ENCODE measurements around the gene LSMEM2. TPM values are rescaled to one million over a fixed set of nuclear protein-coding genes. Genes with fewer than 3 reads are reported as not detected.

The LSMEM2 gene
- total RNA-seq, 2 experiments from 2014 or later = not detected

GRCh38 chr3:50322115-50322385 is 43.2 kb downstream of the LSMEM2 start:
- Mint-ChIP-seq H3K4me3 (peak overlapping the region; percentile 82), H3K36me3 (peaks cover 3% of the 10 kb centered on the region), H3K4me1 (peaks cover 22% of the 10 kb centered on the region), H3K27ac (no peak overlapping the region), H3K9me3 (no peaks in the 10 kb centered on the region), H3K27me3 (no peaks in the 10 kb centered on the region)
- POLR2A ChIA-PET = interaction anchor here (0.7 to 3.2 kb wide), 5 partner anchors 16 to 76 kb away, joined by 3 to 26 read pairs (median 3); partner anchors contain the start of genes HYAL3, NAA80, NPRL2 and RASSF1
- no peak for ATAC-seq (ENCODE audit: low read depth)
- DNase-seq = no peak

GRCh38 chr3:50322386-50323091 is 43.7 kb downstream of the LSMEM2 start, which contains the start of gene HYAL2:
TSS of gene HYAL2 (minus strand) at chr3:50322745. CDS start at chr3:50320489, 2,256 bp downstream.
- DNase-seq = no peak
- peak within 1 kb of the TSS; percentile 82 for H3K4me3 Mint-ChIP-seq
- POLR2A ChIA-PET = interaction anchor here (0.7 to 3.2 kb wide), 4 partner anchors 15 to 76 kb away, joined by 3 to 26 read pairs (median 6); partner anchors contain the start of genes HYAL3 and NAA80

GRCh38 chr3:50323092-50323600 is 44.3 kb downstream of the LSMEM2 start:
- Mint-ChIP-seq H3K4me1 (peaks cover 25% of the 10 kb centered on the region), H3K4me3 (no peak overlapping the region), H3K9me3 (no peaks in the 10 kb centered on the region), H3K36me3 (peaks cover 3% of the 10 kb centered on the region), H3K27me3 (no peaks in the 10 kb centered on the region), H3K27ac (peak overlapping the region; percentile 60)
- no peak for ATAC-seq (ENCODE audit: low read depth)
- DNase-seq = no peak
- POLR2A ChIA-PET = interaction anchor here (0.7 to 3.2 kb wide), 2 partner anchors 14 to 48 kb away, joined by 3 to 26 read pairs; no protein-coding TSS in a partner anchor

More at GRCh38 chr3:50322386-50323091, 43.7 kb downstream of the LSMEM2 start, which contains the start of gene HYAL2:
- H3K27ac Mint-ChIP-seq = peak within 1 kb of the TSS; percentile 93
- H3K4me1 Mint-ChIP-seq = peaks cover 23% of the 10 kb centered on the region
- H3K36me3 Mint-ChIP-seq = peaks cover 3% of the 10 kb centered on the region
- no peak for ATAC-seq (ENCODE audit: low read depth)
- no peaks in the 10 kb centered on the region for H3K27me3 Mint-ChIP-seq
- no peaks in the 10 kb centered on the region for H3K9me3 Mint-ChIP-seq

DNA sequence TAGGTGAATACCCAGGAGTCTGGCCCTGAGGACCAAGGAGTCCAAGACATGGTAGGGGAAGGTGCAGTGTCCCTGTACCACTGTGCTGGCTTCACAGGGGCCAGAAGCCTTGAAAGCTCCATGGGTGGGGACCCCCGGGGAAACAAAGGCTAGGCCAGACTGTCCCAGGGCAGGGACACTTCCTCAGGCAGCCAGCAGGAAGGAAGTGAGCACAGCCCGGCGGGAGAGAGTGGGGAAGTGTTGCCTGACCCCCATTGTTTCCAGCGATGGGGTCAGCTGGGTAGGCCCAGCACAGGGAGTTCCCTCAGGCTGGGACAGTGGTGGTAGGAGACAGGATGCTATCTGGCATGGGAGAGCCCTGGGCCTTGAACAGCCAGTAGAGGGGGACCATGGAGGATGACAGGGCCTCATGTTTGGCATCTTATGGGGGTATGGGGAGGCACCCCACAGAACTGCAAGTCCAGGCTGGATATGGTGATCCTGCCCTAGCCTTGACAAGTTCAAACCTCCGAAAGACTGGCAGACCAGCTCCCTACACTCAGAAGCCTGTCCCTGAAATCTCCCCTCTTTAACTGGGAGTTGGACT is 44.8 kb downstream of the LSMEM2 start:
- POLR2A ChIA-PET = interaction anchor here (1.0 to 1.8 kb wide), 4 partner anchors 13 to 31 kb away, joined by 3 to 10 read pairs (median 5); partner anchors contain the start of genes HYAL3, IFRD2, NAA80 and RASSF1
- Mint-ChIP-seq H3K36me3 (peaks cover 3% of the 10 kb centered on the region), H3K4me1 (peaks cover 28% of the 10 kb centered on the region), H3K9me3 (no peaks in the 10 kb centered on the region), H3K27me3 (no peaks in the 10 kb centered on the region), H3K27ac (peak overlapping the region; percentile 60), H3K4me3 (no peak overlapping the region)
- ATAC-seq (ENCODE audit: low read depth) (no peak), DNase-seq (no peak)

GRCh38 chr3:50324351-50325112 is 45.6 kb downstream of the LSMEM2 start:
- ATAC-seq (ENCODE audit: low read depth) (peak; percentile 20), DNase-seq (peak; percentile 78)
- peaks cover under 1% of the 10 kb centered on the region for H3K36me3 Mint-ChIP-seq
- H3K27ac Mint-ChIP-seq = peak overlapping the region; percentile 45
- H3K27me3 Mint-ChIP-seq = no peaks in the 10 kb centered on the region
- H3K9me3 Mint-ChIP-seq = no peaks in the 10 kb centered on the region
- no peak overlapping the region for H3K4me3 Mint-ChIP-seq
- H3K4me1 Mint-ChIP-seq = peaks cover 24% of the 10 kb centered on the region
- POLR2A ChIA-PET = interaction anchor here (0.7 to 1.8 kb wide), 6 partner anchors 9 to 235 kb away, joined by 3 to 10 read pairs (median 4); partner anchors contain the start of genes HYAL3, IFRD2, NAA80 and RASSF1

- POLR2A ChIA-PET = interaction anchor here (0.7 to 1.8 kb wide), 4 partner anchors 9 to 236 kb away, joined by 4 to 10 read pairs (median 6); partner anchors contain the start of genes HYAL3 and NAA80
- H3K9me3 Mint-ChIP-seq = no peaks in the 10 kb centered on the region
- DNase-seq (no peak), ATAC-seq (ENCODE audit: low read depth) (no peak)
- peaks cover 22% of the 10 kb centered on the region for H3K4me1 Mint-ChIP-seq
- no peak overlapping the region for H3K4me3 Mint-ChIP-seq
- H3K27me3 Mint-ChIP-seq = no peaks in the 10 kb centered on the region
- peaks cover 5% of the 10 kb centered on the region for H3K36me3 Mint-ChIP-seq
- H3K27ac Mint-ChIP-seq = no peak overlapping the region
These were observed 46.2 kb downstream of the LSMEM2 start for GRCh38 chr3:50325113-50325480.

- POLR2A ChIA-PET = interaction anchor here (1.2 kb wide), 2 partner anchors 8 to 29 kb away, joined by 3 to 4 read pairs; no protein-coding TSS in a partner anchor
- no peak overlapping the region for H3K4me3 Mint-ChIP-seq
- ATAC-seq (ENCODE audit: low read depth) = no peak
- H3K4me1 Mint-ChIP-seq = peaks cover 23% of the 10 kb centered on the region
- H3K27ac Mint-ChIP-seq = no peak overlapping the region
- peaks cover 9% of the 10 kb centered on the region for H3K36me3 Mint-ChIP-seq
- DNase-seq = no peak
- no peaks in the 10 kb centered on the region for H3K9me3 Mint-ChIP-seq
- no peaks in the 10 kb centered on the region for H3K27me3 Mint-ChIP-seq
These were observed 46.8 kb downstream of the LSMEM2 start for GRCh38 chr3:50325497-50326181.

DNA sequence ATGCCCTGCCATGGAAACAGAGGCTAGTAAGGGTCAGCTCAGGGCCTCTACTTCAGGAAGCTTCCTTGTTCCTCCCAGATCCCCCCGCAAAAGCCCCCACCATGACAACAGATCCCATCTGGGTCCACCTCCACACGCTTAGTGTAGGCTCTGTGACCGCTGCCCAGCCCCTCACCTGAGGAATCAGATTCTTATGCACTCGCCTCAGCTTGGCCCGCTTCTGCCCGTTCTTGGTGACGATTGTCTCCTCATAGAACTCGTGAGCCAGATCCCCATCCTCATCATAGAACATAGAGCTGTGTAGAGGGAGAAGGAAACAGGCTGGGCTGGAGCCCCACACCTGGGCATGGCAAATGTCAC is 47.3 kb downstream of the LSMEM2 start:
- Mint-ChIP-seq H3K27me3 (no peaks in the 10 kb centered on the region), H3K36me3 (peaks cover 13% of the 10 kb centered on the region), H3K4me1 (peaks cover 23% of the 10 kb centered on the region), H3K4me3 (no peak overlapping the region), H3K27ac (peak overlapping the region; percentile 38), H3K9me3 (no peaks in the 10 kb centered on the region)
- no peak for DNase-seq
- POLR2A ChIA-PET = interaction anchor here (1.2 kb wide), 1 partner anchor 30 kb away, joined by 3 read pairs; no protein-coding TSS in a partner anchor
- ATAC-seq (ENCODE audit: low read depth) = no peak

DNA sequence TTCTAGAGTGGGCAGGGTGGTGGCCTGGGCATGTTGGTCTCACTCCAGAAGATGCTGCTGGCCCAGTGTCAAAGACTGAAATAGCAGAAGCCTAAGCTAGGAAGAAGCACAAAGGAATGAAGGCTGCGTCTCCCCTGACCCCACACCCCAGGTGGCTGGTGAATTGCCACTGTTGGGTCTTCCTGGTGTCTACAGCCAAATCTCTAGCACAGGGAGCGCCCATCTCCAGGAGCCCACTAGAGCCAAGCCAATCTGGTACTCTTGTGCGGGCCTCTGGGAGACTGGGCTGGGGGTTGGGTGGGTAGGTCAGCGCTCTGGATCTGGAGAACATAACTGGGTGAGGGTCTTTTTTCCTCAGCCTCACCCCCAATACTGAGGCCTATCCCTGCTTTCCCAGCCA is 48.2 kb downstream of the LSMEM2 start:
- Mint-ChIP-seq H3K4me3 (peak overlapping the region; percentile 95), H3K4me1 (peaks cover 23% of the 10 kb centered on the region), H3K27me3 (no peaks in the 10 kb centered on the region), H3K27ac (peak overlapping the region; percentile 70), H3K9me3 (no peaks in the 10 kb centered on the region), H3K36me3 (peaks cover 17% of the 10 kb centered on the region)
- POLR2A ChIA-PET = interaction anchor here (1.2 to 4.9 kb wide), 8 partner anchors 9 to 35 kb away, joined by 3 to 76 read pairs (median 8); partner anchors contain the start of genes CYB561D2, HYAL3, IFRD2 and NAA80
- no peak for ATAC-seq (ENCODE audit: low read depth)
- DNase-seq = no peak

- Mint-ChIP-seq H3K4me1 (peaks cover 23% of the 10 kb centered on the region), H3K27me3 (no peaks in the 10 kb centered on the region), H3K9me3 (no peaks in the 10 kb centered on the region), H3K36me3 (peaks cover 19% of the 10 kb centered on the region), H3K4me3 (peak within 1 kb of the TSS; percentile 95), H3K27ac (peak within 1 kb of the TSS; percentile 88)
- peak; percentile 95 for DNase-seq
- POLR2A ChIA-PET = interaction anchor here (1.0 to 4.9 kb wide), 16 partner anchors 9 to 239 kb away, joined by 3 to 76 read pairs (median 4); partner anchors contain the start of genes CYB561D2, HYAL3, IFRD2 and NAA80
- ATAC-seq (ENCODE audit: low read depth) = peak; percentile 87
These were observed 49.2 kb downstream of the LSMEM2 start, which contains the start of gene TUSC2 for GRCh38 chr3:50327943-50328691. TSS of gene TUSC2 (minus strand) at chr3:50328223. CDS start at chr3:50328099, 124 bp downstream.

- POLR2A ChIA-PET = interaction anchor here (0.5 to 4.9 kb wide), 4 partner anchors 7 to 1170 kb away, joined by 3 to 76 read pairs (median 18); partner anchors contain the start of genes DCAF1, IFRD2 and RASSF1
- no peak for ATAC-seq (ENCODE audit: low read depth)
- Mint-ChIP-seq H3K4me3 (no peak overlapping the region), H3K4me1 (peaks cover 37% of the 10 kb centered on the region), H3K9me3 (no peaks in the 10 kb centered on the region), H3K36me3 (peaks cover 30% of the 10 kb centered on the region), H3K27me3 (no peaks in the 10 kb centered on the region), H3K27ac (no peak overlapping the region)
- DNase-seq = no peak
These were observed 51.4 kb downstream of the LSMEM2 start for GRCh38 chr3:50330330-50330729.

Measured in activated naive CD8-positive, alpha-beta T cell treated with anti-CD3 and anti-CD28 coated beads, Interleukin-2, amount 10 ng/mL, durations not matched to agents 7 days and 5 days (primary cell).